PC-3 (cell line): Measurements from ENCODE around the gene ITCH.

Experiments used
- EZH2 ChIP-seq: fragments of 300-600 bp; sonication (generic); IDR thresholded peaks from one replicate; pipeline ENCODE4 v1.6.1; 2017; ENCODE audit warnings: antibody characterized with exemption, mild to moderate bottlenecking, low read length; ENCODE audit not compliant: unreplicated experiment
- TF ChIP-seq, protein P1 (sequence below): fragments of 300-600 bp; sonication (generic); conservative IDR thresholded peaks from 2 replicates; pipeline ENCODE4 v1.5.1; 2017; ENCODE audit warnings: antibody characterized with exemption, low read depth, mild to moderate bottlenecking, low read length

DNA sequence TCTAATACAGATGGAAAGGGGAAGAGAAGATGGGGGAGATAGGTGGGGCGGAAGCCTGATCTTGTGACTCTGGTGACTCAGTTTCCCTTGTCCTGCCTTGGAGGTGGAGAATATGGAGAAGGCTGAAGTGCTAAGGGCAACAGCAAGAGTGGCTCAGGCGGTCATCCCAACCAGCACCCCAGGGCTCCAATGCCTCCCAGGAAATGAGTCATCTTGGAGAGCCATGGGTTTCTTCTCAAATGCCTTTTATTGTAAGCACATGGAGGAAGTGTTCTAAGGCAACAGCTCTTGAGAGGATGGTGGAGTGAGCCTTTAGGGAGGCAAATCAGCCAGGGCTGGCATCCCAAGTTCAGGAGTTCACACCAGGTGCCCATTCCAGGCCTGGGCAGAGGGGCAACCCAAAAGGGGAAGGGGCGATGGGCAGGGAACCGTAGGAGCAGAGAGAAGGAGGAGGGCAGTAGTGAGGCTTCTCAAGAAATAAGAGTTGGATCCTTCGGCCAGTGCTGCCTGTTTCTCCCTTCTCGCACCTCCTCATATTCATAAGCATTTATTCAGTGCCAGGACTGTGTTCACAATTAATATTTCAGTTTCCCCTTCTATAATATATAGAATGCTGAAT, 46.8 kb upstream of the ITCH start:
- TF ChIP-seq, protein P1, sequence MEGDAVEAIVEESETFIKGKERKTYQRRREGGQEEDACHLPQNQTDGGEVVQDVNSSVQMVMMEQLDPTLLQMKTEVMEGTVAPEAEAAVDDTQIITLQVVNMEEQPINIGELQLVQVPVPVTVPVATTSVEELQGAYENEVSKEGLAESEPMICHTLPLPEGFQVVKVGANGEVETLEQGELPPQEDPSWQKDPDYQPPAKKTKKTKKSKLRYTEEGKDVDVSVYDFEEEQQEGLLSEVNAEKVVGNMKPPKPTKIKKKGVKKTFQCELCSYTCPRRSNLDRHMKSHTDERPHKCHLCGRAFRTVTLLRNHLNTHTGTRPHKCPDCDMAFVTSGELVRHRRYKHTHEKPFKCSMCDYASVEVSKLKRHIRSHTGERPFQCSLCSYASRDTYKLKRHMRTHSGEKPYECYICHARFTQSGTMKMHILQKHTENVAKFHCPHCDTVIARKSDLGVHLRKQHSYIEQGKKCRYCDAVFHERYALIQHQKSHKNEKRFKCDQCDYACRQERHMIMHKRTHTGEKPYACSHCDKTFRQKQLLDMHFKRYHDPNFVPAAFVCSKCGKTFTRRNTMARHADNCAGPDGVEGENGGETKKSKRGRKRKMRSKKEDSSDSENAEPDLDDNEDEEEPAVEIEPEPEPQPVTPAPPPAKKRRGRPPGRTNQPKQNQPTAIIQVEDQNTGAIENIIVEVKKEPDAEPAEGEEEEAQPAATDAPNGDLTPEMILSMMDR, result no peak; the same call in 1 of the 2 replicates
- TF ChIP-seq EZH2, result no peak
